ENCODE results near the gene INPP4B.

The INPP4B gene

DNA sequence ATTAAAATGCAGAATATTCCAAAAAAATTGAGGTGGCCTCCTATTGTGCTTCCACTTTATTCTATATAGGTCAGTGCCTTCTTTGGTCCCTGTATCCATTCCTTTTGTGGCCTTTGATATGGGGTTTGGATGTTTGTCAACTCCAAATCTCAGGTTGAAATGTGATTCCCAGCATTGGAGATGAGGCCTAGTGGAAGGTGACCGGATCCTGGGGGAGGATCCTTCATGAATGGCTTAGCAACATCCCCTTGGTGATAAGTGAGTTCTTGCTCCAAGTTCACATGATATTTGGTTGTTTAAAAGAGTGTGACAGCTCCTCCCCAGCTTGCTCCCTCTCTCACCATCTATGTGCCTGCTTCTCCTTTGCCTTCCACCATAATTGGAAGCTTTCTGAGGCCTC is 380.6 kb downstream of the INPP4B start:
- DNase-seq (ENCODE audit: low read depth), result no peak

DNA sequence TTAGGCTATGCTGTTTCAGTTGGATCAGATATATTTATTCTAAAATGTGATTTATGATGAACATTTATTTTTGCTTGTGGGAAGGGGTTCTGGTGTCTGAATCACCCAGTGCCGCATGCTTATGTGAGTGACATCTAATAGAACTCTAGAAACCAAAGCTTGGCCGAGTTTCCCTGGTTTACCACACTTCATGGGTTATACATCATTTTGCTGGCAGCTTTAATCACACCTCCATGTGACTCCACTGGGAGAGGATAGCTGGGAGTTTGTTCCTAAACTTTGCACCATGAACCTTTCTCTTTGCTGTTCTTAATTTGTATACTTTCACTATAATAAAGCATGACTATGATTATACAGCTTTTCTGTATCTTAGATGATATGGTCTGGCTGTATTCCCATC is 382.9 kb downstream of the INPP4B start:
- no peak for DNase-seq (ENCODE audit: low read depth)

- DNase-seq (ENCODE audit: low read depth), result no peak
Observed at GRCh38 chr4:142452161-142452855, 393.8 kb downstream of the INPP4B start.

GRCh38 chr4:142449771-142450373 is 396.2 kb downstream of the INPP4B start:
- DNase-seq (ENCODE audit: low read depth), result no peak

DNA sequence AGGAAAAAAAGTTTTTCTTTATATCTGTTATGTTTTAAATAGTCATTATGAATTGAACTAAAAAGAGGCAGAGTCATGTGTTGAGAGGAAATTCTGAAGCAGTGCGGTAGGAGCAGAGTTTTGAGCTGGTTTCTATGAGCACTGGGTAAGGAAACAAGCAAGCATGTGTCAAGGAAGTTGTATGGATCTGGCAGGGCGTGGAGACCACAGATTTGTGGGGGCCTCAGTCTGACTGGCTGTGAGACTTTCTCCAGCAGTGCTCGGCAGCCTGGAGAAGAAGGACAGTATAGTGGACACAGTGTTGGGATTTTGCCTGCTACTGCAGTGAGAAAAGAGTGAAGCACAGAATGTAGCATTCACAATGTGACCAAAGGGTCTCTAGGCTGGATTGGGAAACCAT is 399.1 kb downstream of the INPP4B start:
- no peak for DNase-seq (ENCODE audit: low read depth)

GRCh38 chr4:142443469-142443868 is 402.6 kb downstream of the INPP4B start:
- DNase-seq (ENCODE audit: low read depth), result no peak

DNA sequence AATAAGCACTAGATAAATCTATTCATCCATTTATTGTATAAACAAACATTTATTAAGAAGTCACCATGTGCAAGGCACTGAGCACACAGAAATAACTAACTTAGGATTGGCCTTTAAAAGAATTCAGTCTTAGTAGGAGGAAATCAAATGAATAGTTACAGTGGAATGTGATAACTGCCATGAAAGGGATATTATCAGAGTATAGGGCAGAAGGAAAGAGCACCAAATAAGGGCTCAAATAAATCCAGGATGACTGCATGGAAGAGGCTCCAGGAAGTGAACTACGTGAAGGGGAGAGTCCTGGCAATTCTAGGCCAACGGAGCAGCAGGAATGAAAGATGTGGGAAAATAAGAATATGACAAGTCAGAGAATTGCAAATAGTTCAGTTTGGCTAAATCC is 406.0 kb downstream of the INPP4B start:
- no peak for DNase-seq (ENCODE audit: low read depth)

- DNase-seq (ENCODE audit: low read depth), result no peak
Observed at GRCh38 chr4:142435599-142436235, 410.4 kb downstream of the INPP4B start.

GRCh38 chr4:142434519-142435224 is 411.4 kb downstream of the INPP4B start:
- DNase-seq (ENCODE audit: low read depth), result no peak

GRCh38 chr4:142428715-142429114 is 417.4 kb downstream of the INPP4B start:
- no peak for DNase-seq (ENCODE audit: low read depth)

GRCh38 chr4:142427456-142427855 is 418.6 kb downstream of the INPP4B start:
- DNase-seq (ENCODE audit: low read depth), result no peak

DNA sequence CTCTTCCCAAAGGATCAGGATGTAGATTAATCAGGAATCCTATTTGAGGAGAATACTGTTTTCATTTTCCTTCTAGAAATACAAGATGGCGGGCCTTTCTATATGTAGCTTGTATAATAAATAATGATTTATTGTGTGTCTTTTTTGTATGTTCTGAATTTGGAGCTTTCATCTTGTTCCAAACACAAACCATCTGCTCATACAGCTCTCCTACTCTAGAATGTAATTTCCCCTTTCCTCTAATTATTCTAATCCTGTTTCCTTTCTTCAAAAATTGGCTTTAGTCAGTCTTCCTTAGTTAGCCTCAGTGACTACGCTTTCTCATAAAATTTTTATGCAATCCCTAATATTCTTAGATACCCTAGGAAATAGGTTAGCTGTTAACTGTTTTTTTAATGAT is 422.2 kb downstream of the INPP4B start:
- no peak for DNase-seq (ENCODE audit: low read depth)

DNA sequence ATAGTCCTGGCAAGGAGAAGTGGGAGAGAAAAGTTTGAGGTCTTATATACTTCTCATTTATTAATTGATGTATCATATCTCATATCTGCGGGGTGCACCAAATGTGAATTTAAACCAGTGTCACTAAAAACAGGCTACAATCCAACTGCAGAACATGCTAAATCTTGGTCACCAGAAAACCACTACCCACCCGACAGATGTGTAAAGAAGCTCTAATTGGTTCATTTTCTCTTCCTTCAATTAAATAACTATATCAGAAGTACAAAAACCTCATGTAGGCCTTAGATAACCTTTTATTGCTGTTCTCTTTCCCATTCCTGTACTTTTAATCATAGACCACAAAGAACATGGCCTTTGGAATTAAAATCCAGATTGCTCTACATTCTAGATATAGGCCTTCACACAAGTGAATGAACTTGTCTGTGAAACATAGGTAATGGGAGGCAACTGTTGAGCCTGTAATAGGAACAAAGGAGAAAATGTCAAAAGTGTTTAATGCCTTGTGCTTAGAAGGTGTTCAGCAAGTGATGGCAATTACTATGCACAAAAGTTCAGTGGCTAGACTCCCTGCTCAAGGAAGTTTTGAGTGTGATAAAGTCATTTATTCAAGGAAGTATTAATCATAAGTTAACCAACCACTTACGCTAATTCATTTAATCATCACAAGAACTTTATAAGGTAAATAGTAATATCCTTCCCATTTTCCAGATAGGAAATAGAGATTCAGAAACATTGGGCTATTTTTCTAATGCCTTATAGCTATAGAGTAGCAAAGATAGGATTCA is 425.6 kb downstream of the INPP4B start:
- DNase-seq (ENCODE audit: low read depth), result no peak

DNA sequence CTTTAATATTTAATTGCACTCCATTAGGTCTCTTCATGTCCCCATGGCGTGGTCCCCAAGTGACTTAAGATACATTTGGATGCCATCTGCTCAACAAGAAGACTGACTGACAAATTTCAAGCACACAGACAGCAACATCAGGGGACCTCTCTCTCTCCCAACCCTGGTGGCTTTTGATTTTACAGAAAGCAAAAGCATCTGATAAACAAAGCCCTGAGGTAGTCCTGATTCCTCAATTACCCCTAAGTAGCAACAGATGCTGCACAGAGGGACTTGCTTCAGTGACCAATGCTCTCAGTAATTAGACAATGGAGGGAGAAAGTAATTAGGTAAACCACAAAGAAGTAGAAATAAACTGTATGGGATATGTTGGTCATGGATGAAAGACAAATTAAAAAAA is 426.4 kb downstream of the INPP4B start:
- DNase-seq (ENCODE audit: low read depth), result no peak

- no peak for DNase-seq (ENCODE audit: low read depth)
Observed at GRCh38 chr4:142418697-142419096, 427.4 kb downstream of the INPP4B start.

- DNase-seq (ENCODE audit: low read depth), result no peak
Observed at GRCh38 chr4:142416711-142417275, 429.3 kb downstream of the INPP4B start.

DNA sequence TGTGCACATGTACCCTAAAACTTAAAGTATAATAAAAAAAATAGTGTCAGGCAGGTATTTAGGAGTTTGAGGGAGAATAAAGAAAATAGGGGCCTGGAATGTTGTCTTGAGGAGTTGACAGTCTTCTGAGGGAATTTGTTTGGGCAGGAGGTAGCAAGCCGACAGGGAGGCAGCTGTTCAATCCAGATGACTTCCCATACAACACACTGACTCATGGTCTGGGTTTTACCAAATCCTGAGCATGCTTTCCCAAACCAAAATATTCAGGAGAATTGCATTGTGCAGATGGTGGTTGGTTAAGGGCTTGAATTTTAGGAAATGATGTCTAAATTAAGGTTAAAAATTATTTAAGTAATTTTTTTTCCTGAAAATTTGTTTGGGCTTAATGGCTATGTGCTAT is 430.0 kb downstream of the INPP4B start:
- DNase-seq (ENCODE audit: low read depth), result no peak

DNA sequence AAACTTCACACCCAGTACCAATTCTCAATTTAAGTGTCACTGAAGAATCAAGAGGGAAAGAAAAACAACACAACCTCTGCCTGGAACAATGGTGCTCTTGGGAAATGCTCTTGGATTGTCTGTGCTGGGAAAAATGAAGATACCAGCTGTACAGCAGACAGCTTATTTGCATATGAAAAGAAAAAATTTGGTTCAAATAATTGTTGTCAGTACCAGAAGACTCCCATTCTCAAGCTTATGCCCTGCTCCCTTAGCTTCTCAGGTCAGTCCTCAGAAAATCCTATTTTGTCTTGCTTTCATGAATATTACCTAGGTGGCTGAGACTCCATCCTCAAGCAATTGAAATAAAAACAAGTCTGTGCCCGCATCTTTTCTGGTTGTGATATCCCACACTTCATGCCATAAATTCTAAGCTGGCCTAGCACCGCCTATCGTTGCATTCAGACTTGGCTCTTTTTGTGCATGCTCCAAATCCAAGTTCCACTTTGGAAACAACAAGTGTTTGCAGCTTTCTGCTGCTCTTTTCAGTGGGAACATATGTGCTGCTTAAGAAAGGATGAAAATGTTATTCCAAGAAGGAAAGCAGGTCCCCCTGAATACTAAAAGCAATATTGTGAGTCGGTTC is 431.6 kb downstream of the INPP4B start:
- no peak for DNase-seq (ENCODE audit: low read depth)

- DNase-seq (ENCODE audit: low read depth), result no peak
Observed at GRCh38 chr4:142413485-142413884, 432.6 kb downstream of the INPP4B start.

DNA sequence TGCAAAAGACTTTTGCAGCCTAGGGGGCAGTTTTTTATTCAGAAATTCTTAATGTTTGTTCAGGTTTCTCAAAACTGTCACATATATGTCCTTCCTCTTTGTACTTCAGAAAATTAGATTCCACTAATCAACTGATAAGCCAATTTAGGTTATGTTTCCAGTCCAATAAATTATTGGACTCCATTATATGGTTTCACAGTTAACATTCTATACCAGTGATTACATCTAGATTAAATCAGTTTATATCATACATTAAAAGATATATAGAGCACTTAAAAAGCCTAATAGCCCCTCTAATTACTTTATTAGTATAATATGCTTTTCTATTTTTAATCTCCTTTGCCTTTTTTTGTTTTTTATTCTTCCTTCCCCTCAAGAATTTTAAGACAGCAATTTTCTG is 434.1 kb downstream of the INPP4B start:
- DNase-seq (ENCODE audit: low read depth), result no peak

DNA sequence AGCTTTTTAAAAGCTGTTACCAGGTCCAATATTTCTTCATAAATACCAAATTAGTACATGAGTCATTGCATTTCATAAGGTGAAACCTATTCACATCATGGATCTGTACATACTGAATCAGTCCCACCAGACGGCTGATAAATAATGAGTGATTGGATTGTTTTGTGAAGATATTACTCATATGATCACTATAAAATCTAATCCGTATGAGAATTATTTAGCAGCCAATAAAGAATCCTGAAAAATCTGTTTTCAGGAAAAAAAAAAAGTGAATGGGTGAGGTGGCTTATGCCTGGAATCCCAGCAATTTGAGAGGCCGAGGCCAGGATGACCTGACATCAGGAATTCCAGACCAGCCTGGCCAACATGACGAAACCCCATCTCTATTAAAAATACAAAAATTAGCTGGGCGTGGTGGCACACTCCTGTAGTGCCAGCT is 438.1 kb downstream of the INPP4B start:
- no peak for DNase-seq (ENCODE audit: low read depth)
